ENCODE measurements around the gene CRHBP. TPM values are rescaled to one million over a fixed set of nuclear protein-coding genes. Genes with fewer than 3 reads are reported as not detected.

CRHBP gene
- total RNA-seq, 1 experiment from 2014 or later: not detected

- ChIA-PET CTCF (no interaction called here), POLR2A (ENCODE audit: unreplicated experiment) (no interaction called here)
- Histone ChIP-seq H3K27me3 (ENCODE audit: insufficient read depth, low read depth) (no peaks in the 10 kb centered on the region), H3K9me2 (ENCODE audit: insufficient read depth) (no peaks in the 10 kb centered on the region), H3F3A (ENCODE audit: insufficient read depth, low read depth) (no peaks in the 10 kb centered on the region), H3K4me2 (no peak overlapping the region), H3K79me2 (ENCODE audit: low read depth) (no peaks in the 10 kb centered on the region), H3K4me3 (no peak overlapping the region), H2AFZ (no peak overlapping the region), H3K27ac (no peak overlapping the region), H3K36me3 (ENCODE audit: low read depth) (no peaks in the 10 kb centered on the region), H4K20me1 (ENCODE audit: insufficient read depth) (no peaks in the 10 kb centered on the region), H3K9me3 (ENCODE audit: insufficient read depth, low read depth) (no peaks in the 10 kb centered on the region), H3K4me1 (replicated peaks; ENCODE audit: insufficient read depth) (no peaks in the 10 kb centered on the region)
- intact Hi-C loops (cut with micrococcal nuclease; ENCODE audit: unreplicated experiment): no loop called here
- TF ChIP-seq EZH2 (IDR thresholded peaks at IDR 0.05; ENCODE audit: low read depth): no peak
- TF ChIP-seq CTCF (conservative IDR thresholded peaks at IDR 0.05): no peak
- no peak for DNase-seq
- no TSS peak for BruUV-seq (replicated peaks)
Measured at GRCh38 chr5:76918539-76918938, 34.3 kb upstream of the CRHBP start.

GRCh38 chr5:76920491-76920890 is 32.4 kb upstream of the CRHBP start:
- H3K27me3 ChIP-seq (ENCODE audit: insufficient read depth, low read depth): no peaks in the 10 kb centered on the region
- DNase-seq: no peak
- H3K9me3 ChIP-seq (ENCODE audit: insufficient read depth, low read depth): no peaks in the 10 kb centered on the region
- no TSS peak for BruUV-seq (replicated peaks)
- intact Hi-C loops (cut with micrococcal nuclease; ENCODE audit: unreplicated experiment): no loop called here
- H3K4me1 ChIP-seq (replicated peaks; ENCODE audit: insufficient read depth): no peaks in the 10 kb centered on the region
- POLR2A ChIA-PET (ENCODE audit: unreplicated experiment): no interaction called here
- CTCF ChIA-PET: no interaction called here
- H3K27ac ChIP-seq: no peak overlapping the region
- H3K4me2 ChIP-seq: no peak overlapping the region
- no peaks in the 10 kb centered on the region for H3K79me2 ChIP-seq (ENCODE audit: low read depth)
- no peaks in the 10 kb centered on the region for H4K20me1 ChIP-seq (ENCODE audit: insufficient read depth)
- H3K9me2 ChIP-seq (ENCODE audit: insufficient read depth): no peaks in the 10 kb centered on the region
- TF ChIP-seq CTCF (conservative IDR thresholded peaks at IDR 0.05) (no peak), EZH2 (IDR thresholded peaks at IDR 0.05; ENCODE audit: low read depth) (no peak)
- no peak overlapping the region for H2AFZ ChIP-seq
- no peak overlapping the region for H3K4me3 ChIP-seq
- H3F3A ChIP-seq (ENCODE audit: insufficient read depth, low read depth): no peaks in the 10 kb centered on the region
- no peaks in the 10 kb centered on the region for H3K36me3 ChIP-seq (ENCODE audit: low read depth)

GRCh38 chr5:76926329-76927105 is 26.3 kb upstream of the CRHBP start:
- peaks cover 10% of the 10 kb centered on the region; the same call in 1 of the 2 replicates for H3K27me3 ChIP-seq (ENCODE audit: insufficient read depth, low read depth)
- ChIA-PET POLR2A (ENCODE audit: unreplicated experiment) (interaction anchor here (0.7 kb wide), 1 partner anchor 186 kb away, joined by 6 read pairs; no protein-coding TSS in a partner anchor), CTCF (no interaction called here)
- no peaks in the 10 kb centered on the region for H3K9me2 ChIP-seq (ENCODE audit: insufficient read depth)
- intact Hi-C loops (cut with micrococcal nuclease; ENCODE audit: unreplicated experiment): no loop called here
- H3K4me2 ChIP-seq: no peak overlapping the region
- no peak overlapping the region for H3K4me3 ChIP-seq
- no TSS peak for BruUV-seq (replicated peaks)
- no peaks in the 10 kb centered on the region for H3F3A ChIP-seq (ENCODE audit: insufficient read depth, low read depth)
- no peaks in the 10 kb centered on the region for H3K36me3 ChIP-seq (ENCODE audit: low read depth)
- no peak for DNase-seq
- no peak for TF ChIP-seq CTCF (conservative IDR thresholded peaks at IDR 0.05)
- no peak for TF ChIP-seq EZH2 (IDR thresholded peaks at IDR 0.05; ENCODE audit: low read depth)
- no peak overlapping the region for H3K27ac ChIP-seq
- no peak overlapping the region for H2AFZ ChIP-seq
- H3K4me1 ChIP-seq (replicated peaks; ENCODE audit: insufficient read depth): no peaks in the 10 kb centered on the region
- no peaks in the 10 kb centered on the region for H3K79me2 ChIP-seq (ENCODE audit: low read depth)
- no peaks in the 10 kb centered on the region for H3K9me3 ChIP-seq (ENCODE audit: insufficient read depth, low read depth)
- H4K20me1 ChIP-seq (ENCODE audit: insufficient read depth): no peaks in the 10 kb centered on the region

All from PC-9 (cell line).